MV-4-11 (cell line): ENCODE data around the gene PARK7.
A peak's percentile ranks its signal among the peaks of the same experiment; 100 is the strongest.
"Not testable (repeated sequence)": the region's sequence is repeated elsewhere in the genome, so short reads cannot be mapped to it uniquely, and the experiment has no call there.

Experiments
- DNase-seq: peaks from one replicate; lab custom pipeline; 2025; lab: John Stamatoyannopoulos, UW

Gene PARK7

DNA sequence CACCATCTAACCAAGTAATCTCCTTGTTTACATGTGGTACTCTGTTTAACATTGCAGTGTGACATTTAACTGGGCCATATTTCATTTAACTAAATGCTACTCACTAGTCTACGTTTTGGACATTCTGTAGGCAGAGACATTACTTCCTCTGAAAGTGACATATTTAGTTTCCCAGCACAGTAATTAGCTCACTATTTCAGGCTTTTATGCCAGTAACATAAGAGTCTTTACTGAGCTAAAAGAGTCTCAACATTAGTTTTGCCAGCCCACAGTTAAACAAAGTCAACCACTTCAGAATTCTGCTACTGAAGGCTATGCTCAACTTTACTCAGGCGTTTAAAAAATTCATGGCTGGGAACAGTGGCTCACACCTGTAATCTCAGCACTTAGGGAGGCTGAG lies 18.3 kb upstream of the PARK7 start:
- no peak for DNase-seq

DNA sequence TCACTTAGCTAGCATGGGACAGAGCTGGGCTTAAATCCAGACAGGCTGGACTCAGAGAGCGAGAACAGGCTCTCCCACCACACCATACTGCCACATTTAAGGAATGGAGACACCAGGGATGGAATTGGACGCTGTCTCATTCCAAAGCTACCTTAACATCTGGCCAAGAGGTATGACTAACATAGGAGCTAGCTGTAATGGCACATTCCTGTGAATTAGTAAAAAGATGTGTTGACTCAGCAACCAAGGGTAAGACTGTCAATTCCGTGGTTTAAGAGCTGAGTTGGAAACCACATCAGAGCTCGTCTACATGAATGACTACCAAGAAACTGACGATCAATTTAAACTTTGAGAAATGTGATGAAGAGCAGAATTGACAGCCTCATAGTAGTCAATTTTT lies 12.6 kb upstream of the PARK7 start:
- DNase-seq, result no peak

DNA sequence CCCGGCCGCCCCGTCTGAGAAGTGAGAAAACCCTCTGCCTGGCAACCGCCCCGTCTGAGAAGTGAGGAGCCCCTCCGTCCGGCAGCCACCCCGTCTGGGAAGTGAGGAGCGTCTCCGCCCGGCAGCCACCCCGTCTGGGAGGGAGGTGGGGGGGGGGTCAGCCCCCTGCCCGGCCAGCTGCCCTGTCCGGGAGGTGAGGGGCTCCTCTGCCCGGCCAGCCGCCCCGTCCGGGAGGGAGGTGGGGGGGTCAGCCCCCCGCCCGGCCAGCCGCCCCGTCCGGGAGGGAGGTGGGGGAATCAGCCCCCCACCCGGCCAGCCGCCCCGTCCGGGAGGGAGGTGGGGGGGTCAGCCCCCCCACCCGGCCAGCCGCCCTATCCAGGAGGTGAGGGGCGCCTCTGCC lies 8.7 kb upstream of the PARK7 start:
- DNase-seq, result not testable (repeated sequence)

DNA sequence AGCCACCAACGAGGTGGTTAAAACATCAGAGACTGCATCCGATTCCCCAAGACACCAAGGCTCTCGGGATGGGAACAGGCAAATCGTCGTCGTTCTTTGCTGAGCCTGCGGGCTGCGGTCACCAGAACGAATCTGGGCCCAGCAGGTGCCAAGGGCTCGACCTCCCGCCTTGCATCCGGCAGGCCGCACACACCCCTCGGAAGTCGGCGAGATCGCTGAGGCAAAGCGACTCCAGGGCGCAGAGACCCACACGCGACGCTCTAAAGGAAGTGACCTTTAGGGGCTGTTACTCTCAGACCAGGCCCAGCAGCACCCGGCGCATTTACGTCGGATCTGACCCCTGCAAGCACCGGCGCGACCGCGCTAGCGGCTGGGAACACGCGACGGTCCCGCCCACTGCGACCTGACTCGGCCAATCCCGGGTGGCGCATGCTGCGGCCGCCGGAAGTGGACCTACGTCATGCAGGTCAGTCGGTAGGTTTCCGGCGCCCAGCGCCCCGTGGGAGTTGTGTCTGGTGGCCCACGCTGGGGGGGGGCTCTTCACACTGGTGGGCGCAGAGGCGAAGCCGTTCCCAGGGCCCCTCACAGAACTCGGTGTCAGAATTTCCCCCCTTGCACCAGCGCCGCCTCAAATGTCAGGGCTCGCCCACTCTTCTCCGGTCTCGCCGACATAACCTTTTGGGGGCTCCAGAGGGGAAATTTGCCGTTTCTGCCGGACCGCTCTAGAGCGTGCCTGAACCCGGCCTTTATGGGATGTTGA lies 7.5 kb upstream of the PARK7 start:
- DNase-seq, result peak; percentile 96

DNA sequence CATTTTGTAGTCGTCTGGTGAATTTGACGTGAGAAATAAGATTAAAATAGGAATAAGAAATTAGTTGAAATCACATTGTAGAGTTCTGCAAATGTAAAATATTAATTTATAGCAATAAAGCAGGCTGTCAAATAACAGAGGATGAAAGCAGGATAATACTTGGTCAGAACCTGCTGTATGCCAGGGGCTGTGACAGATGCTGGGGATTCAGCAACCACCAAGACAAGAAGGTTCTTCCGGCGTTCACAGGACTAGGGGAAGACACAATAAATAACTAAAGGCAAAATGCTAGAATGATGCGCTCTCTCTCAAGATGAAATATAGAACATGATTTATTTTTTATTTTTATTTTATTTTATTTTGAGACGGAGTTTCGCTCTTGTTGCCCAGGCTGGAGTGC lies 6.8 kb upstream of the PARK7 start:
- DNase-seq, result no peak

DNA sequence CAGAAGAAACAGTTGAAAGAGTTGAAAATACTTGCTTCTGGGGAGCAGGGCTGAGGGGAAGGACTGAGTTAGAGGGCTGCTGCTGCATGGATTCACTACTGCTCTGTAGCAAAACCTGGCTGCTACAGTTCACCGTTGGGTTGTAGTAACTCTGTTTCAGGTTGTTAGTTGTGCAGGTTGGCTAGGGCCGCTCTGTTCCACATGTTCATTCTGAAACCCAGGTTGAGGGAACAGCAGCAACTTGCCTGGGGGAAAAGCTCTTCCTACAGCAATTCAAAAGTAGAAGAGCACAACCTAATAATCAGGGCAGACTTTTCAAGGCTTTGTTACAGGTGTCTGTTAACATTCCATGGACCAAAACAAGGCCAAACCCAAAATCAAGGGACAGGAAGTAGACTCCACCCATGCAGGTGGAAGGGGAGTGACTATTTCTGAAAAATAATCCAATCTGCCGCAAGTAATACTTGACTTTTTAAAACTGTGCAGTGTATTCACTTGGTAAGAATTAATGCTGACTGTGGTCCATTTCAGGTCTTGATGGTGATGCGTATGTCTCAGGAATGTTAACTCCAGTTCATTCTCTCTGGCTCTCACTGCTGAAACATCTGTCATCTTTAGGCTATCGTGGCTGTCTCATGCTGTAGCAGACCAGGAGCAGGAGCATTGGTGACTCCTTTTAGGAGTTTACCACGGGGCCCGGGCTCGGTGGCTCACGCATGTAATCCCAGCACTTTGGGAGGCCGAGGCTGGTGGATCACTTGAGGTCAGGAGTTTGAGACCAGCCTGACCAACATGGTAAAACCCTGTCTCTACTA lies 5.1 kb upstream of the PARK7 start:
- DNase-seq, result no peak

DNA sequence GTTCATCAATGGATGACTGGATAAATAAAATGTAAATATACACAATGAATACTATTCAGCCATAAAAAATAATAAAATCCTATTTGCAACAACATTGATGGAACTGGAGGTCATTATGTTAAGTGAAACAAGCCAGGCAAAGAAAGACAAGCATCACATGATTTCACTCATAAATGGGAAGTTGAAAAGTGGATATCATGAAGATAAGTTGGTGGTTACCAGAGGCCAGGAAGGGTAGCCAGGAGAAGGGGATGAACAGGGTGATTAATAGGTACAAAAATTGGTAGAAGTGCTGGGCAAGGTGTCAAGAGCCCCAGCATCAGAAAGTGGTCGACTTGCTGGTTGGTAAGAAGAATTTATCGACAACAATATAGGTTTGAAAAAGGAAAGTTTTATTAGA lies 1.3 kb upstream of the PARK7 start:
- peak; percentile 3 for DNase-seq

DNA sequence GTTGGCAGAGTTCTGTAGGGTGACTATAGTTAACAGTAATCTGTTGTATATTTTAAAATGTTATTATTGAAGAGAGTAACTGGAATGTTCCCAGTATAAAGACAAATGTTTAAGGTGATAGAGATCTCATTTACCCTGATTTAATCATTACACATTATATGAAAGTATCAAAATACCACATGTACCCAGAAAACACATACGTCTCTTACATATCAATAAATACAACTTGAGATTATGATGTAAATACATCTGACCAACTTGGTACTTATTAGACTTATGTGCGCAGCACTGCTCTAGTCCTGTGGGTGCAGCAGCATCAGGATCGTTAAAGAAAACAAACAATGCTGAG lies 670 bp upstream of the PARK7 start:
- DNase-seq, result no peak

DNA sequence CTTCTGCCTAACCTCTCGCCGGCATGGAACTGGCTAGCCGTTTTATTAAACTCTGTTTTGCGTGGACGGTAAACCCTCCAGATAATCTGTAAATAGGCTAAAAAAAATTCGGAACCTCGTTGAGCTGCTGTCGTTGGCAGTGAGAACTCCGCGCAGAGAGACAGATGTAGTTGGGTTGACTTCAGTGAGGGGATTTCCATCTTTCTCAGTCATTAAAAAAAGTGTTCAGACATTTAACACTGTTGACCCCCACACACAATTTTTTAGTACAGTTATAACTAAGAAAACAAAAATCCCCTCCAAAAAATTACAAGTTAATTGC lies 464 bp downstream of the PARK7 start:
- peak; percentile 32 for DNase-seq

DNA sequence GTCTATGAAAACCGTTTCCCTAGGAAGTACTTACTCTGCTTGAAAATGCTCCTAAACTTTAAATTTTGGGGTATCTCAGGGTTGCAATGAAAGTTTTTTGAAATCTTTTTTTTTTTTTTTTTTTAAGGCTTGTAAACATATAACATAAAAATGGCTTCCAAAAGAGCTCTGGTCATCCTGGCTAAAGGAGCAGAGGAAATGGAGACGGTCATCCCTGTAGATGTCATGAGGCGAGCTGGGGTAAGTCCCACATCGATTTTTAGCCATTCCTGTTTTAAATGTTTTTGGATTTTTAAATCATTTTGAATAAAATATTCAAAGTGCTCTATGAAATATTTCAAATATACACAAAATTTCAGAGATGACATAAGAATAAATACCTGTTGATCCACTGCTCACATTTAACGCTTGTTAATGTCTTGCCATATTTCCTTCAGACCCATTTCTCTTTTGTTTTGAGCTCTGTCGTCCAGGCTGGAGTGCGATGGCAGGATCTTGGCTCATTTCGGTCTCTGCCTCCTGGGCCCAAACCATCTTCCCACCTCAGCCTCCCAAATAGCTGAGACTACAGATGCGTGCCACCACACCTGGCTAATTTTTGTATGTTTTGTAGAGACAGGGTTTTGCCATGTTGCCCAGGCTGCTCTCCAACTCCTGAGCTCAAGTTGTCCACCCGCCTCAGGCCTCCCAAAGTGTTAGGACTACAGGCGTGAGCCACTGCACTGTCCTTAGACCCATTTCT lies 1.3 kb downstream of the PARK7 start:
- DNase-seq, result no peak

DNA sequence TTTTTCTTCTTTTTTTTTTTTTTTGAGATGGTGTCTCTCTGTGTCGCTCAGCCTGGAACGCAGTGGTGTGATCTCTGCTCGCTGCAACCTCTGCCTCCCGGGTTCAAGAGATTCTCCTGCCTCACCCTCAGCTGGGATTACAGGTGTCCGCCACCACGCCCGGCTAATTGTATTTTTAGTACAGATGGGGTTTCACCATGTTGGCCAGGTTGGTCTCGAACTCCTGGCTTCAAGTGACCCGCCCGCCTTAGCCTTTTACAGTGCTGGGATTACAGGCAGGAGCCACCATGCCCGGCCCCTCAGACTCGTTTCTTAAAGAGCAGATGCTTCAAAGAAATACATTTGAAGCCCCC lies 1.8 kb downstream of the PARK7 start:
- not testable (repeated sequence) for DNase-seq

DNA sequence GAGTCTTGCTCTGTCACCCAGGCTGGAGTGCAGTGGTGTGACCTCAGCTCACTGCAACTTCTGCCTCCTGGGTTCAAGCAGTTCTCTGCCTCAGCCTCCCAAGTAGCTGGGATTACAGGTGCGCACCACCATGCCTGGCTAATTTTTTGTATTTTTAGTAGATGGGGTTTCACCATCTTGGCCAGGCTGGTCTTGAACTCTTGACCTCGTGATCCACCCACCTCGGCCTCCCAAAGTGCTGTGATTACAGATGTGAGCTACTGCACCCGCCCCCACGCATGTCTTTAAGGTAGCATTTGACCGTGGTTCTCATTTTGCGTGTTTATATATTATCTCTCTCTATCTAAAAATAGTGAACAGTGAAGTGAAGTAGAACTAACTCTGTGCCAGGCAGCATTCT lies 2.3 kb downstream of the PARK7 start:
- DNase-seq, result not testable (repeated sequence)

DNA sequence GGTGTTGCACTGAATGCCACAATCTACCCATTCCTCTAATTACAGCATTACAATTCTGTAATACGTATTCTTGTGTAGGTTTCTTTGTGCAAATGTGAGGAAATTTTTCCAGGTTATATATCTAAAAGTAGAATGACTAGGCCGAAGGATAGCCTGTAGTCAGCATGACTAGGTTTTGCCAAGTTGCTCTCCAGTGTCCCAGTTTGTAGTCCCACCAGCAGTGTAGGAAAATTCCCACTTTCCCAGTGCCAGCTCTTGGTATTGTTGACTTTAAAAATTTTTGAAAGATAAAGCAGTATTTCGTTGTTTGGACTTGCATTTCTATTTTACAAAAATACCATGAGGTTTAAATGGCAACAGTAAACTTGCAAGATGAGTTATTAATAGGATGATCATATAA lies 3.0 kb downstream of the PARK7 start:
- no peak for DNase-seq

DNA sequence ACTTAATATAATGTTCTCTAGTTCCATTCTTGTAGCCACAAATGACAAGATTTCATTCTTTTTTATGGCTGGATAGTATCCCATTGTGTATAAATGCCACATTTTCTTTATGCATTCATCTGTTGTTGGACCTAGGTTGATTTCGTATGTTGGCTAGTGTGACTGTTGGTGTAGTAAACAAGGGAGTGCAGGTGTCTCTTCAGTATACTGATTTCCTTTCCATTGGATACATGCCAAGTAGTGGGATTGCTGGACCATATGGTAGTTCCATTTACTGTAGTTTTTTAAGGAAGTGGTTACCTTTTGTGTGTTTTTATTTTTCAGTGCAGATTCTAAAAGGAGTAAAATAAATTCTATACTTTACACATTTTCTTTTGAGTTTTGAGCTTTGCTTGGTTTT lies 5.7 kb downstream of the PARK7 start:
- DNase-seq, result no peak

DNA sequence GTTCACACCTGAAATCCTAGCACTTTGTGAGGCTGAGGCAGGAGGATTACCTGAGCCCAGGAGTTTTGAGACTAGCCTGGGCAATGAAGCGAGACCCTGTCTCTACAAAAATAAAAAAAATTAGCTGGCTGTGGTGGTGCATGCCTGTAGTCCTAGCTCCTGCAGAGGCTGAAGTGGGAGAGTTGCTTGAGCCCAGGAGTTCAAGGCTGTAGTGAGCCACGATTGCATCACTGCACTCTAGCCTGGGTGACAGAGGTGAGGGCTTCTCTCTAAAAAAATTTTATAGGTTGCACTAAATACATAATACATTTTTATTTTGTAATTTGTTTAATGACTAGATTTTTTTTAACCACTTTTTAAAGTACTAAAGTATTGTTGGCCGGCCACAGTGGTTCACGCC lies 6.1 kb downstream of the PARK7 start:
- DNase-seq, result no peak

DNA sequence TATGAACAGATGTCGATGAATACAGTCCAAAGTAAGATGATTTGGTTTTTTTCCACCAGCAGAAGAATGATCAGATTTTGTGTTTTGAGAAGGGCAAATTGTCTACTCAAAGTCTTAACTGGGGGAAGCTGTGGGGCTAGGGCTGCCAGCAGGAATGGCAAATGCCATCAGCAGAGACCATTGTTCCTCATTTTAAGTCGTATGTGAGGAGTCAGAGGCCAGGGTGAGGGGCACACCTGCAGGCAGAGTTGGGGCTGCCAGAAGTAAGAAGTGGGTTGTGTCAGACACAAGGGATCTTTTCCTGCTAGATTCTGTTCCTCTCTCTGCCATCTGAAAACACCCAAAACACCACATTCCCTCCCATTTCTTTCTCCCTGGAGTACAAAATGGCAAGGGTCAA lies 8.7 kb downstream of the PARK7 start:
- DNase-seq, result peak; percentile 69

DNA sequence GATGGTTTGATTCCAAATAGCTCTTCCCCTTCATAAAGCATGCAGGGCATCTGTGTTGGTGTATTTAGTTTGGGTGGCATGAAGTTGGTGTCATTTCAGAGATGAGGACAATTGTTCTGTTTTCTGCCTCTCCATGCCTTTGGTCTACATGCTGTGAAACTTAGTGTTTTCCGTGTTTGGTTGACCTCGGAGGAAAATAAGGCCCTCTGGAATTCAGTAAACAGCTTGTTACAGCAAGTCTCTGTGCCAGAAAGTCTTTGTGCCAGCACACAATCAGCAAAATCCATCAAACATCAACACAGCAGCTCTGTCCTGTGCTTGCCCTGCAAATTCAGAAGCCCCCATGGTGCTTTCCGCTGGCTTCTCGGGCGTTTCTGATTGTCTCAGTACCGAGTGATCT lies 9.5 kb downstream of the PARK7 start:
- DNase-seq, result no peak

DNA sequence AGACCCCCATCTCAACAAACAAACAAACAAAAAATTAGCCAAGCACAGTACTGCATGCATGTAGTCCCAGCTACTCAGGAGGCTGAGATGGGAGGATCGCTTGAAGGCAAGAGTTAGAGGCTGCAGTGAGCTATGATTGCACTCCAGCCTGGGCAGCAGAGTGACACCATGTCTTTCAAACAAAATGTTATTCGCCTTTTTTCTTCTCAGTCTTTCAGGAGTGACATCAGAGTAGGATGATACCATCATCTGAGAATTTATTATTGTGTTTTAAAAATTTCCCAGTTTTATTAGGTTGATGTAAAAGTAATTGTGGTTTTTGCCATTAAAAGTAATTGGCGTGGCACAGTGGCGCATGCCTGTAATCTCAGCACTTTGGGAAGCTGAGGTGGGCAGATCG lies 10.8 kb downstream of the PARK7 start:
- DNase-seq, result no peak

DNA sequence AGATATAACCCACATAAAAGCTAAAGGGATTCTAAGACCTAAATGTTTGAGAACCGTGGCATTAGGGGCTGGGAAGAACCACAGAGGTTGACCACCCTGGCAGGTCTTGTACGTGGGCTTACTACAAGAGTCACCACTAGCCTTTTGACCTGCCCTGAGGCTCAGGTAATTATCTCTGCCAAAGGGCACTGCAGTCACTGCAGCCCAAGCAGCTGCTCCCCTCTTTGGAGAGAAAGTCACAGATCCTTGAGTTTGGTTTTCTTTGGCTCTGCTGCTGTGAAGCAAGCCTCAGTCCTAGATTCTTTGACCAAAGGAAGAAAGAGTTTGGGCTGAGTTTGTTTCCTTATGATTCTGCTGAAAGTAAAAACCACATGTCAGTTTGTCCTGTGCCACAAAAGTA lies 11.6 kb downstream of the PARK7 start:
- peak; percentile 14 for DNase-seq

DNA sequence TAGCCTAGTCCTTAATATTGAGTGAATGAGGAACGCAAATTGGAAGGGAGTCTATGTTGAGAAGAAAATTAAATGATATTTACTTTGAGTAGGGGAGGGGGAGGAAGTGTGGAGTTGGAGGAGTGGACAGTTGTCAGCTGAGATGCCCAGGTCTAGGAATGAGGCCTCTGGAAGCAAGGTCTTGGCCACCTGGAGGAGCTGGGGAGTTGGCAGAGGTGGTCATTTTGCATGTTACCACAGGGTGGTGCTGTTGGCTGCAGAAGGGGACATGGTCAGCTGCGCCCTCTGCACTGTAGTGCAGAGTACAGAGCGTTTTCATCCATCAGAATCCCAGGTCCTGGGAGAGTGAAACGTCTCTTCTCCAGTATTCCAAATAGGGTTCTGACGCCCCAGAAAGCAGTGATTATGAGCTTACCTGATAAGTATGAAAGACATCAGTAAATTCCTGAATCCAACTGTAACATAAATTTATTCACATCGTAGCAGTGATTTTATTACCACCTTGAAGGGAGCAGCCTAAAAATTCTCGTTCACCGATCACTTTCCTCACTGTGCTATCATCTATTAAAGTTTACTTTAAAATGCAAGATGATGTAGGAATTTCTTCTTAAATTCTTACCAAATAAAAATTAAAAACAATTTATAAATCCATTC lies 13.8 kb downstream of the PARK7 start:
- peak; percentile 25 for DNase-seq

DNA sequence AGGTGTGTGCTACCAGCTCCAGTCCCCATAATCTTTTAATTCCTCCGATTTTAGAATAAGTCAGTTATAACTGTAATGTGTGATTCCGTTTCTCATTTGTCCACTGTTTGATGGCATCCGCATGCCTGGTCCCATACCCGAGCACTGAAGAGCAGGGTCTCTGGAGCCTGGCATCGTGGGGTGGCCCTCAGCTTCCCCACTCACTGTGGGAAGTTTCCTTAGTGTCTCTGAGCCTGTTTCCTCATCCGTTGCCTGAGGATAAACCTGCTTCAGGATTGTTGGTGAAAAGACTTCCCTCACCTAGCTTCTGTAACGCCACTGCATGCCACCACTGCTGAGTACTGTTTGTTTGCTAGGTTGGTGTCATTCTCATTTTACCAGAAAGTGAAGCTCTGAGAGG lies 19.5 kb downstream of the PARK7 start:
- no peak for DNase-seq

DNA sequence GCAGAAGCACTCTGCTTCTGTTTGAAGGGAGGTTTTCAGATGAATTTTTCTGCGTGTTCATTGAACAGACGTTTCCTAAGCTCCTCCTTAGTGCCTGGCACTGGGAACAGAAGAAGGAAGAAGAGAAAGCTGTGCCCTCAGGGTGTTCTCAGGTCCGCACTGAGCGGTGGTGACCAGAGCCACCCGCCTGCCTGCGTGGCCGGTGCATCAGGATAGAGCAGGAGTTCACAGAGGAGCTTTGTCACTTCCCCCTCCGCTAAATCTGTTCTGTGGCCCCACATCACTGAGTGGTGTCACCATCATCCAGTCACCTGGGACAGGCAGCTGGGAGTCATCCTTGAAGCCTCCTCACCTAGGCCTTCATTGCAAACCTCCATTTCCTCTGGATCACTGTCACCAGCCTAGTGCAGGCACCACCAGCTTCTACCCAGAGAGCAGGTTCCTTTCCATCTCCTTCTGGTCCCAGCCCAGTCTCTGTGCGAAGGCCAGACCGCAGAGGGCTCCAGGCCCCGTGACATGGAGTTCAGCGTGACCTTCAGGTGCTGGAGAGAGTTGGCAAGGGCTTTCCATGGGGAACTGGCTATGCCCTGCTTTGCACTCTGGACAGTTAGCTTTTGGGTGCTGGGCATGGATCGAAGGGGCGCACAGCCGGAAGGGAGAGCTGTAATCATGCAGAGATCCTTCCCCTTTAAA lies 21.7 kb downstream of the PARK7 start:
- DNase-seq, result no peak
